ENCODE data around the gene FGGY. TPM values are rescaled to one million over a fixed set of nuclear protein-coding genes. Genes with fewer than 3 reads are reported as not detected.
A peak's percentile ranks its signal among the peaks of the same experiment; 100 is the strongest.

The FGGY gene
- total and polyA plus RNA-seq, 4 donors: 16.0 to 67.0 (median 43.4) TPM

DNA sequence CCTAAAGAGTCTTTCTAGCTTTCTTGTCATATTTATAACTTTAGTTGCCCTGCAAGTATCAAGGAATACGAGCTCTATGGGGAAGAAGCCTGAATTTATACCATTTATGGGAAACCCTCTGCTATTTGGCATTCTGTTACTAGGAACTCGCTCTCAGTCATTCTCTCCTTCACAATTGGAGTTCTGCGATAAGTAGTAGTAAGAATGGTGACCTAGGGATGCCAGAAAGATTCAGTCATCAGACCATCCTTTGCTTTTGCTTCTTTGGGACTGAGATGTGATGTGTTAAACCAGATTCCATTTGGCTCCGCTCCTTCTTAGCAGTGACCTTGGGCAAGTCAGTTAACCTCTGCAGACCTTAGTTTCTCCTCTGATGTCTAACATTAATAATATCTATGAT lies 256.5 kb downstream of the FGGY start (continued):
- no peak for TF ChIP-seq FOXA2 (IDR thresholded peaks at IDR 0.05)
- TF ChIP-seq, protein P1, sequence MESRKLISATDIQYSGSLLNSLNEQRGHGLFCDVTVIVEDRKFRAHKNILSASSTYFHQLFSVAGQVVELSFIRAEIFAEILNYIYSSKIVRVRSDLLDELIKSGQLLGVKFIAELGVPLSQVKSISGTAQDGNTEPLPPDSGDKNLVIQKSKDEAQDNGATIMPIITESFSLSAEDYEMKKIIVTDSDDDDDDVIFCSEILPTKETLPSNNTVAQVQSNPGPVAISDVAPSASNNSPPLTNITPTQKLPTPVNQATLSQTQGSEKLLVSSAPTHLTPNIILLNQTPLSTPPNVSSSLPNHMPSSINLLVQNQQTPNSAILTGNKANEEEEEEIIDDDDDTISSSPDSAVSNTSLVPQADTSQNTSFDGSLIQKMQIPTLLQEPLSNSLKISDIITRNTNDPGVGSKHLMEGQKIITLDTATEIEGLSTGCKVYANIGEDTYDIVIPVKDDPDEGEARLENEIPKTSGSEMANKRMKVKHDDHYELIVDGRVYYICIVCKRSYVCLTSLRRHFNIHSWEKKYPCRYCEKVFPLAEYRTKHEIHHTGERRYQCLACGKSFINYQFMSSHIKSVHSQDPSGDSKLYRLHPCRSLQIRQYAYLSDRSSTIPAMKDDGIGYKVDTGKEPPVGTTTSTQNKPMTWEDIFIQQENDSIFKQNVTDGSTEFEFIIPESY (IDR thresholded peaks at IDR 0.05): no peak
- no peak for TF ChIP-seq TAF1 (conservative IDR thresholded peaks at IDR 0.05)
- no peak for TF ChIP-seq JUND (IDR thresholded peaks at IDR 0.05)
- TF ChIP-seq YY1 (IDR thresholded peaks at IDR 0.05): no peak
- no peak for TF ChIP-seq NR2F2 (IDR thresholded peaks at IDR 0.05)
- no peak for TF ChIP-seq EGR1 (IDR thresholded peaks at IDR 0.05; ENCODE audit: low read depth in 2 of 2)

DNA sequence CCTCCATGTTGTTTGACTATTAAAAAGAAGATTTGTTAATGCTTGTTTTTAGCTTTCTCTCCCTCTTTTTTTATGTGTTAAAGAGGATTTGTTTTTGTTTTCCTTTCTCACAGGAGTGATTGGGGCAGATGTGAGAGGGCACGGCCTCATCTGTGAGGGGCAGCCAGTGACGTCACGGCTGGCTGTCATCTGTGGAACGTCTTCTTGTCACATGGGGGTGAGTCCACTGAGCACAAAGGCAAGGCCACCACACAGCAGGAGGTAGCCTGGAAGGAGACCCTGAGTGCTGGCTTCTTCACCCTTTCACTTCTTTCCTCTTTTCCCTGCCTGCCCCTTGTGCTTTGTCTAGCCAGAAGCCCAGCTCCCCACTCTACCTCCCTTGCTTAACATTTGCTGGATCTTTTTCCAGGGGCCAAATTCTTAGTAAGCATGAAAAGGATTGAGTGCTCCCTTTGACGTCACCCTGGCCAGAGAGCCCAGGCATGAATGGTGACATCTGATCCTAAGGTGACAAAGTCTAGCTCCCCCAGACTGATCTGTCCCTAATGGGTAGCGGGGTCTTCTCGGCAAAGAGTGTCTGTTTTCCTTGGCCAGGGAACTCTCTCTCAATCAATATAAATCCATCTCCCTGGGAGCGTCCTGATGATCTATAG lies 257.2 kb downstream of the FGGY start:
- H3K27me3 ChIP-seq (ENCODE audit: control insufficient read depth in 4 of 4, insufficient read depth in 4 of 4, low read length in 3 of 4): no peaks in the 10 kb centered on the region
- H3K4me1 ChIP-seq (ENCODE audit: control insufficient read depth in 4 of 4, insufficient read depth in 4 of 4, low read length in 3 of 4): peaks cover 0 to 20% (median 4%) of the 10 kb centered on the region in 4 donors
- peak overlapping the region; percentile 2 to 56 for H3K27ac ChIP-seq (ENCODE audit: low read depth in 1 of 2, low read length in 2 of 2)
- peaks cover 0 to 3% (median 2%) of the 10 kb centered on the region in 4 donors for H3K9me3 ChIP-seq (ENCODE audit: control insufficient read depth in 4 of 4, low read length in 3 of 4)
- no peak for DNase-seq (ENCODE audit: low spot score)
- no peak overlapping the region for H3K9ac ChIP-seq (ENCODE audit: low read depth in 1 of 2, low read length in 2 of 2)
- WGBS: 67% methylated on average over 8 of the region's 8 CpGs
- H3K4me3 ChIP-seq (ENCODE audit: low read depth in 1 of 3, low read length in 3 of 3): no peak overlapping the region
- TF ChIP-seq HNF4G (IDR thresholded peaks at IDR 0.05) (peak; percentile 39), SP1 (IDR thresholded peaks at IDR 0.05) (peak; percentile 44), FOXA1 (IDR thresholded peaks at IDR 0.05) (no peak), HNF4A (conservative IDR thresholded peaks at IDR 0.05) (peak; percentile 42 to 83), RAD21 (IDR thresholded peaks at IDR 0.05) (peak in 1 of 2 donors; percentile 46), RXRA (IDR thresholded peaks at IDR 0.05) (peak in 1 of 2 donors; percentile 28)
- TF ChIP-seq, protein P1 (IDR thresholded peaks at IDR 0.05): no peak
- peaks cover 2 to 20% (median 8%) of the 10 kb centered on the region in 4 donors for H3K36me3 ChIP-seq (ENCODE audit: control insufficient read depth in 4 of 4, insufficient read depth in 3 of 4, low read depth in 1 of 4, low read length in 3 of 4)

DNA sequence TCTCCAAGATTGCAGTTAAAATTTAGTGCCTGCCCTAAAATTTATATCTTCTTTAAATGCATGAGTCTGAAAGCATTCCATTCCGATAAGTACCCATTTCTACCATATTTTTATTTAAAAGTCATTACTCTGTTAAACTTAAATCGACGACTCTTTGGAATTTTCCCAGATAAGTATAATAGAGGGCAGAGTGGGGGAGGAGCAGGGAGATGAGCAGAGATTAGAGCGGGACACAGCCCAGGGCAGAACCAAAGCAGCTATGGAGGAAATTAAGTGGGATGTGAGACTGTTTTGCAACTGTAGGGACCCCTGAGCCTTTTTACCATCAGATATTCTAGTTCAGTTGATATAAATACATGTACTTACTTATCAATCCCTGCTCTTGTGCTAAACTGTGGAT lies 257.9 kb downstream of the FGGY start:
- Histone ChIP-seq H3K4me1 (ENCODE audit: control insufficient read depth in 4 of 4, insufficient read depth in 4 of 4, low read length in 3 of 4) (peaks cover 0 to 17% (median 4%) of the 10 kb centered on the region in 4 donors), H3K9me3 (ENCODE audit: control insufficient read depth in 4 of 4, low read length in 3 of 4) (peaks cover 0 to 3% (median 2%) of the 10 kb centered on the region in 4 donors), H3K27ac (ENCODE audit: low read depth in 1 of 2, low read length in 2 of 2) (peak overlapping the region in 1 of 2 donors; percentile 56)

More for the DNA sequence above, 257.9 kb downstream of the FGGY start:
- Histone ChIP-seq H3K9ac (ENCODE audit: low read depth in 1 of 2, low read length in 2 of 2) (no peak overlapping the region), H3K4me3 (ENCODE audit: low read depth in 1 of 3, low read length in 3 of 3) (no peak overlapping the region), H3K27me3 (ENCODE audit: control insufficient read depth in 4 of 4, insufficient read depth in 4 of 4, low read length in 3 of 4) (no peaks in the 10 kb centered on the region), H3K36me3 (ENCODE audit: control insufficient read depth in 4 of 4, insufficient read depth in 3 of 4, low read depth in 1 of 4, low read length in 3 of 4) (peaks cover 2 to 20% (median 8%) of the 10 kb centered on the region in 4 donors)
- TF ChIP-seq RXRA (IDR thresholded peaks at IDR 0.05) (no peak), FOXA1 (IDR thresholded peaks at IDR 0.05) (no peak), RAD21 (IDR thresholded peaks at IDR 0.05) (no peak), JUND (IDR thresholded peaks at IDR 0.05) (no peak), YY1 (IDR thresholded peaks at IDR 0.05) (no peak), FOXA2 (IDR thresholded peaks at IDR 0.05) (no peak), NR2F2 (IDR thresholded peaks at IDR 0.05) (no peak), GABPA (IDR thresholded peaks at IDR 0.05 in 1 of 2, conservative IDR thresholded peaks at IDR 0.05 in 1 of 2) (no peak), HNF4A (conservative IDR thresholded peaks at IDR 0.05) (no peak), SP1 (IDR thresholded peaks at IDR 0.05) (no peak), TAF1 (conservative IDR thresholded peaks at IDR 0.05) (no peak), EGR1 (IDR thresholded peaks at IDR 0.05; ENCODE audit: low read depth in 2 of 2) (no peak), HNF4G (IDR thresholded peaks at IDR 0.05) (no peak)
- TF ChIP-seq, protein P1 (IDR thresholded peaks at IDR 0.05): no peak
- TF ChIP-seq, protein P2, sequence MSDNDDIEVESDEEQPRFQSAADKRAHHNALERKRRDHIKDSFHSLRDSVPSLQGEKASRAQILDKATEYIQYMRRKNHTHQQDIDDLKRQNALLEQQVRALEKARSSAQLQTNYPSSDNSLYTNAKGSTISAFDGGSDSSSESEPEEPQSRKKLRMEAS (IDR thresholded peaks at IDR 0.05): no peak
- TF ChIP-seq, protein P3, sequence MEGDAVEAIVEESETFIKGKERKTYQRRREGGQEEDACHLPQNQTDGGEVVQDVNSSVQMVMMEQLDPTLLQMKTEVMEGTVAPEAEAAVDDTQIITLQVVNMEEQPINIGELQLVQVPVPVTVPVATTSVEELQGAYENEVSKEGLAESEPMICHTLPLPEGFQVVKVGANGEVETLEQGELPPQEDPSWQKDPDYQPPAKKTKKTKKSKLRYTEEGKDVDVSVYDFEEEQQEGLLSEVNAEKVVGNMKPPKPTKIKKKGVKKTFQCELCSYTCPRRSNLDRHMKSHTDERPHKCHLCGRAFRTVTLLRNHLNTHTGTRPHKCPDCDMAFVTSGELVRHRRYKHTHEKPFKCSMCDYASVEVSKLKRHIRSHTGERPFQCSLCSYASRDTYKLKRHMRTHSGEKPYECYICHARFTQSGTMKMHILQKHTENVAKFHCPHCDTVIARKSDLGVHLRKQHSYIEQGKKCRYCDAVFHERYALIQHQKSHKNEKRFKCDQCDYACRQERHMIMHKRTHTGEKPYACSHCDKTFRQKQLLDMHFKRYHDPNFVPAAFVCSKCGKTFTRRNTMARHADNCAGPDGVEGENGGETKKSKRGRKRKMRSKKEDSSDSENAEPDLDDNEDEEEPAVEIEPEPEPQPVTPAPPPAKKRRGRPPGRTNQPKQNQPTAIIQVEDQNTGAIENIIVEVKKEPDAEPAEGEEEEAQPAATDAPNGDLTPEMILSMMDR (IDR thresholded peaks at IDR 0.05; ENCODE audit: low read depth, low read length, missing input control): no peak
- TF ChIP-seq, protein P4, sequence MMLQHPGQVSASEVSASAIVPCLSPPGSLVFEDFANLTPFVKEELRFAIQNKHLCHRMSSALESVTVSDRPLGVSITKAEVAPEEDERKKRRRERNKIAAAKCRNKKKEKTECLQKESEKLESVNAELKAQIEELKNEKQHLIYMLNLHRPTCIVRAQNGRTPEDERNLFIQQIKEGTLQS (IDR thresholded peaks at IDR 0.05): no peak
- DNase-seq (ENCODE audit: low spot score): no peak
- 71% methylated on average over 4 of the region's 4 CpGs for WGBS

All from liver (tissue), 9 donors.